Left renal cortex interstitium (tissue), 4 donors: Measurements from ENCODE around the gene ARHGEF33. TPM values are rescaled to one million over a fixed set of nuclear protein-coding genes. Genes with fewer than 3 reads are reported as not detected.
A peak's percentile ranks its signal among the peaks of the same experiment; 100 is the strongest.

Experiments used
- DNase-seq, 4 donors: peaks; one replicate each; pipeline ENCODE4 v3.0.0-alpha.2; 2013; ENCODE audit warnings: low read depth in 4 of 4, low spot score in 2 of 4, missing footprints in 1 of 4
- polyA plus RNA-seq, 4 donors: library from polyadenylated mRNA; unstranded; fragments of 120-200 nt; gene quantifications; one replicate each; pipeline ENCODE4 v1.2.1, GENCODE V29; 2013; ENCODE audit not compliant: insufficient read length in 4 of 4

Gene ARHGEF33
- polyA plus RNA-seq, 4 donors: 1.5 to 3.8 (median 2.4) TPM

- DNase-seq: no peak
Measured at GRCh38 chr2:39007875-39008504, 118.3 kb downstream of the ARHGEF33 start.

DNA sequence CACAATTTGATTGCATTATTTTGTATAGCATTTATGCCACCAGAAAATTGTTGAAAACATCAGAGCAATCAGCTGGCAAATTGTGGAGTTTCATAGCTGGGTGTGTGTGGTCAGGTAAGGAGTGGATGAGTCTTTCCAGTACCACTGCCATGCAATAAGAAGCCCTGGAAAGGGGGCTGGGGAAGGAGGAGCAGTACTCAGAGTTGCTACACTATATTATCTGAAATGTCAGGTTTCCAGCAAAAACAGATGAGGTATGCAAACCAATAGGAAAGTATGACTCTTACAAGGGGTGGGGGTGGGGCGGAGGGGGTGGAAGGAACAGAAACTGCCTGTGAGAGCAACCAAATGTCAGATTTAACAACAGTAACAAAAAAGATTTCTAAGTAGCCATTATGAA is 119.0 kb downstream of the ARHGEF33 start:
- no peak for DNase-seq

GRCh38 chr2:39013871-39014270 is 124.2 kb downstream of the ARHGEF33 start:
- DNase-seq: no peak

DNA sequence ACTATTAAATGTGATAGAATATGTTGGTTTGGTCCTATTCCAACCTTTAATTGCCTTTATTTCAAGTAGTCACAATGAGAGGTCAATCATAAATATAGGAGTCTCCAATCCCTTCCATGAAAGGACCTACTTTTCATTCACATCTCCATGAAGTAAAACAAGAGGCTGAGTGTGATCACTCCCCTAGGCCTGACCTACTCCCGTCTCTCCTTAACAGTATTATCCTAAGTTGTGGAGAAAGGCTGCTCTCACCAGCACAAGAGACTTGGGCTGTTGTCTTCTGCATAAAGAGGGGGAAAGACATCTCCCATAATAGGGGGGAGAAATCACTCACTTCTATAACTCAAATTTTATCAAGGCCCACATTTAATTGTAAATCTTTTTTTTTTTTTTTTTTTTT is 125.7 kb downstream of the ARHGEF33 start:
- no peak for DNase-seq

GRCh38 chr2:39017334-39017733 is 127.7 kb downstream of the ARHGEF33 start:
- DNase-seq: no peak

DNA sequence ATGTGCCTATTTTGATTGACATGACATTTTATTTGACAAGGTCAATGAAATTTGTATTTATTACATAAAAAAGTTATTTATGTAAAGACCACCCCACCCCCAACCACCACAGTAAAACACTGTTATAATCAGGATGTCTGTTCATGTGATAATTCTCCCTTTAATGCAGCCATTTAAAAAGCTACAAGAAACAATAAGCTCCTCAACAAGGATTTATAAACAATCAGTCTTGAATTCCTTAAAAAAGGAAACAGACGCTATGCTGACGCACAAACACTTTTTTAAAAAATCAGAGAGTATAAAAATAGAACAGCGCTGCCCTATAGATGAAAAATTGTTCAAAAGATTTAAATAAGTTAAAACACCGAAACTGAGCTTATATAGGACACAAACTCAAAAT is 129.0 kb downstream of the ARHGEF33 start:
- DNase-seq: no peak

- no peak for DNase-seq
Measured at GRCh38 chr2:39020383-39020782, 130.7 kb downstream of the ARHGEF33 start.

DNA sequence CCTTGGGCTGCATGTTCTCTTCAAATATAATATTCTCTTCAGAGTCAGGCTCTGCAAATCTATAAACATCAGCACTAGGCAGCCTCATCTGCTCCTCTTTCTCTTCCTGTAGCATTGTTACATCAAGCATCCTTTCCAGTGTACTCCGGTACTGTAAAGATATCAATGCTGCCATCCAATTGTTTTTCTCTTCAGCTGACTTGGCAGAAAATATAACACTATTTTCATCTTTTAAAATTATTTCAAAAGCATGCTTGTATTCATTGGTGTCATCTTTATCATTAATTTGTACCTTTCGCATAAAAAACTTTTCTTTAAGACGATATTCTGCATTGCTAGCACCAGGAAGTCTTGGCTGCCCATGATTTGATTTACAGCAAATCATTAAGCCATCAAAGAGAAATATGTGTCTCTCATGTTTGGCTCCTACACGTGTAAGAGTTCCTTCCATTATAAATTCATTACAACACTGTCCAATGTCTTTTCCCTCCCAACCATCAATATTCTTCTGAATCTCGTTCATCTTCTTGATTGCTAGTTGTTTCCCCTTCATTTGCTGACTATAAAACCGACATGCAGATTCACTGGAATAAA is 133.1 kb downstream of the ARHGEF33 start:
- peak in 1 of 4 donors; percentile 4 for DNase-seq

DNA sequence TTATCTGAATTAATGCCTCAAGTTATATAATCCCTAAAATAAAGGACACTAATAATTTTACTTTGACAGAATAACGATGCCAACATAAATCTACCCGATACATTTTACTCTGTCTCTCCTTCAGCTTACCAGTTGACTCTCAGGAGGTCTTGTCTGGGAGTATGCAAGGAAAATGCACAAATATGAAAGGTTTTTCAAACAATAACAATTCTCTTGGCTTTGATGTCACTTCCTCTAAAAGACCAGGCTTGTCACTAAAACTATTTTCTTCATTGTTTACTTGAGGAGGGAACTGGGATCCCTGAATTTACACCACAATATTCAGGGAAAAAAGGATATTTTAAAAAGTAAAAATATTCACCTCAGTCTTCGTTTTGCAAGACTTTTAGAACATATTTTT is 134.0 kb downstream of the ARHGEF33 start:
- DNase-seq: no peak

DNA sequence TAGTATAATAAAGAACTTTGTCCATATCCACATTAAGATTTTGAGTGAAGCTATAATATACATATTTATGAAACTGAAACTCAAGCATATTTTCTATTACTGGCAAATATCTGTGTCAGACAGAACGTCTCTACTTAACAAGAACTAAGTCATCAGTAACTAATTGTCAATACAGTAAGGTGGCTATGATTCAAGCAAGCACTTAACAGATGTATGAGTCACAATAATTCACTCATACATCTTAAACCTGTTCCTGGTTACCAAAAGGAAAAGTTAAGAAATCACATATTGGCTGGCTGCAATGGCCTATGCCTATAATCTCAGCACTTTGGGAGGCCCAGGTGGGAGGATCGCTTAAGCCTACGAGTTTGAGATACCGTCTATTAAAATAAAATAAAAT is 135.2 kb downstream of the ARHGEF33 start:
- DNase-seq: no peak

Other genes with a start within 250 kb of the ARHGEF33 start
- 10 to 100 TPM; 44.8 to 59.6 (median 55.2) TPM for gene GALM, start 223.8 kb upstream of the ARHGEF33 start, polyA plus RNA-seq
- gene SRSF7, start 138.5 kb upstream of the ARHGEF33 start, polyA plus RNA-seq: 100 to 1,000 TPM; 209 to 259 (median 233) TPM
- gene GEMIN6, start 111.7 kb upstream of the ARHGEF33 start, polyA plus RNA-seq: 10 to 100 TPM; 20.9 to 26.3 (median 21.1) TPM
- gene DHX57, start 13.9 kb upstream of the ARHGEF33 start, polyA plus RNA-seq: 10 to 100 TPM; 30.1 to 51.0 (median 37.5) TPM
- 10 to 100 TPM; 44.0 to 61.9 (median 48.6) TPM for gene MORN2, start 13.9 kb upstream of the ARHGEF33 start, polyA plus RNA-seq
- 10 to 100 TPM; 37.3 to 62.9 (median 53.0) TPM for gene SOS1, start 231.2 kb downstream of the ARHGEF33 start, polyA plus RNA-seq